Vagina (tissue), 2 donors: Measurements from ENCODE around the gene STT3B. TPM values are rescaled to one million over a fixed set of nuclear protein-coding genes. Genes with fewer than 3 reads are reported as not detected.

Experiments
- DNase-seq, 2 donors: peaks; one replicate each; pipeline ENCODE4 v3.0.0-alpha.2; 2017; ENCODE audit errors: extremely low spot score in 2 of 2
- H3K27ac ChIP-seq: fragments of 200-600 bp; sonication (generic); one replicate; pipeline ENCODE4 v1.5.1; 2019
- H3K27me3 ChIP-seq: fragments of 200-600 bp; sonication (generic); one replicate; pipeline ENCODE4 v1.5.1; 2019
- H3K36me3 ChIP-seq, 2 donors: fragments of 200-600 bp; sonication (generic); one replicate each; pipeline ENCODE4 v1.5.1; 2017 to 2019
- H3K4me1 ChIP-seq: fragments of 200-600 bp; sonication (generic); one replicate; pipeline ENCODE4 v1.5.1; 2019
- H3K4me3 ChIP-seq, 2 donors: fragments of 200-600 bp; sonication (generic); 1 replicate in 1 of 2; 2 replicates in 1 of 2; pipeline ENCODE4 v1.5.1; 2016 to 2019
- H3K9me3 ChIP-seq: fragments of 200-600 bp; sonication (generic); one replicate; pipeline ENCODE4 v1.5.1; 2019
- CTCF ChIP-seq, 3 experiments: fragments of 450-650 bp in 2 of 3; fragments of 200-600 bp in 1 of 3; sonication (generic) in 1 of 3; IDR thresholded peaks; one replicate each; pipeline ENCODE4 v1.5.1; 2017 to 2019; ENCODE audit warnings: antibody characterized with exemption in 3 of 3, mild to moderate bottlenecking in 2 of 3, moderate library complexity in 2 of 3
- POLR2A ChIP-seq, 2 donors: fragments of 450-650 bp; IDR thresholded peaks; one replicate each; pipeline ENCODE4 v1.6.1; 2017; ENCODE audit warnings: antibody characterized with exemption in 2 of 2, mild to moderate bottlenecking in 2 of 2, moderate library complexity in 2 of 2
- POLR2AphosphoS5 ChIP-seq, 2 donors: sonication (generic); formaldehyde crosslinking; IDR thresholded peaks; one replicate each; pipeline ENCODE4 v1.9.0; 2017; ENCODE audit warnings: antibody characterized with exemption in 2 of 2, mild to moderate bottlenecking in 2 of 2, low read depth in 1 of 2; ENCODE audit not compliant: insufficient read depth in 1 of 2
- intact Hi-C: fragments of 100-400 bp; cut with DNase I; formaldehyde crosslinking; loops from one replicate; pipeline ENCODE4 v1.15.1; 2023
- total RNA-seq: library from RNA; depleted of rRNA; stranded (reverse); fragments of >200 nt; gene quantifications from one replicate; pipeline ENCODE4 v1.2.3, GENCODE V29; 2016

Gene STT3B
- total RNA-seq, 1 donor from 2014 or later = 65.3 TPM

DNA sequence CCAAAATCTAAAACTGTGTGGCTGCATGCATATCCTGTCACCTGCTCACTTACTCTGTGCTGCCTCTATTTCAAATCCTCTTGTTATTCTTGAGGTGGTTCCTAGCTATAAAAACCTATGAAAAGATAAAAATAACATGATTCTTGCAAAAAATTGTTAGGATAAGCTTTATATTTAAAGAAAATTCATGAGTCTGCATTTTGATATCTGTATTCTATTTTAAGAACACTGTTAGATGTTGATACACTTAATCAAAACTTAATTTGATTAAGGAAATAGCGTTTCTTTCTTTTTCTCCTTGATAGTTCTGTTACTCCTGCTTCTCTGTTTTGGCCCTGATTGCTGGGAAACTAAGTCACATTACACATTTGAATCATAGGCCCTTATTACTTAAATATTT is 22.5 kb downstream of the STT3B start:
- Histone ChIP-seq H3K36me3 (no peaks in the 10 kb centered on the region), H3K27ac (no peak overlapping the region), H3K4me3 (no peak overlapping the region), H3K9me3 (no peaks in the 10 kb centered on the region), H3K27me3 (no peaks in the 10 kb centered on the region), H3K4me1 (peaks cover 10% of the 10 kb centered on the region)
- TF ChIP-seq CTCF (IDR thresholded peaks at IDR 0.05) (no peak), POLR2A (IDR thresholded peaks at IDR 0.05) (no peak), POLR2AphosphoS5 (IDR thresholded peaks at IDR 0.05; ENCODE audit: insufficient read depth in 1 of 2, low read depth in 1 of 2) (no peak)
- intact Hi-C loops = no loop called here
- no peak for DNase-seq

DNA sequence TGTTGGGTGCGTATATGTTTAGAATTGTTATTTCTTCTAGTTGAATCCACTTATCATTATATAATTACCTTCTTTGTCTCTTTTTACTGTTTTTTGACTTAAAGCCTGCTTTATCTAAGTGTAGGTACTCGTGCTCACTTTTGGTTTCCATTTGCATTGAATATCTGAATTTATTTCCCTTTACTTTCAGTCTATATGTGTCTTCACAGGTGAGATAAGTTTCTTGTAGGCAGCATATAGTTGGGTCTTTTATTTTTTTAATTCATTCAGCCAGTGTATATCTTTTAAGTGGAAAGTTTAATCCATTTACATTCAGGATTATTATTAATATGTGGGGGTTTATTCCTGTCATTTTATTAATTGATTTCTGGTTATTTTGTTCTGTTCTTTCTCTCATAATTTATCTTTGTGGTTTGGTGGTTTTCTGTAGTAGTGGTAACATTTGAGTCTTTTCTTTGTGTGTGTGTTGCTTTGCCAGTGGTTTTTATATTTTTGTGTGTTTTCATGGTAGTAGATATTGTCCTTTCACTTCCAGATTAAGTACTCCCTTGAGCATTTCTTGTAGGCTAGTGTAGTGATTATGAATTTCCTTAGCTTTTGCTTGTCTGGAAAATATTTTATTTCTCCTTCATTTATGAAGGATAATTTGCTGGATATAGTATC is 27.3 kb downstream of the STT3B start:
- Histone ChIP-seq H3K36me3 (no peaks in the 10 kb centered on the region), H3K4me3 (no peak overlapping the region), H3K27ac (no peak overlapping the region), H3K27me3 (no peaks in the 10 kb centered on the region), H3K4me1 (peaks cover 27% of the 10 kb centered on the region), H3K9me3 (no peaks in the 10 kb centered on the region)
- intact Hi-C loops = no loop called here
- DNase-seq = no peak
- no peak for TF ChIP-seq CTCF (IDR thresholded peaks at IDR 0.05)
- TF ChIP-seq POLR2A (IDR thresholded peaks at IDR 0.05) = no peak
- no peak for TF ChIP-seq POLR2AphosphoS5 (IDR thresholded peaks at IDR 0.05; ENCODE audit: insufficient read depth in 1 of 2, low read depth in 1 of 2)

DNA sequence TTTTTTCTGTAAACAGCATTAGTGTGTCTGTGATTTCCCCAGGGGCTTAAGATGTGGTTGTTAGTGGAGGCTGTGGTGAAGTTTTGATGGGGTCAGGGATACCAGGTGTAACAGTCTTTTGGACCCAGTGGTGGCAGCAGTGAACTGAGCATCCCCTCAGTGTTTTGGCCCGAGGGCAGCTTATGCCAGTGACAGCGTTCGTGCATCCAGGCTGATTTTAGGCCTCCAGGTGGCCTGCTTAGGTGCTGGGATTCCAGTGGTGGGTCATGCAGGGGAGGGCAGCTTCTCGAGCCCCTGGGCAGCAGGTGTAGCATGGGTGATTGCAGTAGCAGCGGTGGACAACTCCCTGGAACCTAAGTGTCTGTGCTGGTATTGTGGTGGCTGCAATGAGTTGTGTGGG is 29.2 kb downstream of the STT3B start:
- intact Hi-C loops = no loop called here

DNA sequence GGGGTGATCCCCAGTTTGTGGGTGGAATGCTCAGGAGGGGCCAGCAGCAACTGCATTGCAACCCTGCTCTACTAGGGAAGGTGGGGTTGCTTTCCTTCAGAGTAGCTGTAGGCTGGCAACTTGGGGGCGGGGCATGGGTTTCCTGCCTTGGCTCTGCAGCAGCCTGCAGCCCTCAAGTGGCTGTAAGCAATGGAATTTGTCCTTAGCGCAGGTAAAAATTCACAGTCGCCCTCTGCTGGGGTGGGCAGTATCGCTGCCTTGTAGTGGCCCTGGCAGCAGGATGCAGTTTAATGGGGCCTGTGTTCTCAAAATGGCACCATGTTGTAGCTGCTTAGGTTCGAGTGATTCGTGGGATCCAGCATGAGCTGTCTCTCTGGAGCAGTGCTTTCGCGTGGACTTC is 29.8 kb downstream of the STT3B start:
- intact Hi-C loops = no loop called here
- H3K27me3 ChIP-seq = no peaks in the 10 kb centered on the region
- H3K36me3 ChIP-seq = no peaks in the 10 kb centered on the region
- peaks cover 48% of the 10 kb centered on the region for H3K4me1 ChIP-seq
- DNase-seq = no peak
- no peak overlapping the region for H3K4me3 ChIP-seq
- no peaks in the 10 kb centered on the region for H3K9me3 ChIP-seq
- TF ChIP-seq POLR2A (IDR thresholded peaks at IDR 0.05) = no peak
- TF ChIP-seq POLR2AphosphoS5 (IDR thresholded peaks at IDR 0.05; ENCODE audit: insufficient read depth in 1 of 2, low read depth in 1 of 2) = no peak
- TF ChIP-seq CTCF (IDR thresholded peaks at IDR 0.05) = no peak
- no peak overlapping the region for H3K27ac ChIP-seq

More for the DNA sequence above, 29.2 kb downstream of the STT3B start:
- Histone ChIP-seq H3K27me3 (no peaks in the 10 kb centered on the region), H3K27ac (no peak overlapping the region), H3K4me3 (no peak overlapping the region), H3K9me3 (no peaks in the 10 kb centered on the region), H3K4me1 (peaks cover 44% of the 10 kb centered on the region), H3K36me3 (no peaks in the 10 kb centered on the region)
- TF ChIP-seq CTCF (IDR thresholded peaks at IDR 0.05) (no peak), POLR2AphosphoS5 (IDR thresholded peaks at IDR 0.05; ENCODE audit: insufficient read depth in 1 of 2, low read depth in 1 of 2) (no peak), POLR2A (IDR thresholded peaks at IDR 0.05) (no peak)
- no peak for DNase-seq

DNA sequence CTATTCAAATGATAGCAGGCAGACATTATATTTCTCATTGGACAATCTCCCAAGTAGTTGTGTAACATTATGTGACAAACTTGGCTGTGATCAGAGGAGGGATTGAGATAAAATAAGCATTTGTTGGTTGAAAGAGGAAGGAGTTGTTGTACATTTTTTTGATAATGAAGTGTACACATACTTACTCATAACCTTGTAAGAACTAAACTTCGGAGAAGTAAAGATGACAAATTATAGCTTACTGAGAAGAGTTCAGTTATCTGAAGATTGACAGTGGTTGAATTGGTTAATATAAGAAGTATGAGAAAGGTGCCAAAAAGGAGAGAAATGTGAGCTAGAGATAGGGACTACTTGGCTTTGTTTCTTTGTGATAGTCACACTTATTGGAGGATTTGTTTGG is 32.6 kb downstream of the STT3B start:
- TF ChIP-seq CTCF (IDR thresholded peaks at IDR 0.05) = no peak
- TF ChIP-seq POLR2AphosphoS5 (IDR thresholded peaks at IDR 0.05; ENCODE audit: insufficient read depth in 1 of 2, low read depth in 1 of 2) = no peak
- TF ChIP-seq POLR2A (IDR thresholded peaks at IDR 0.05) = no peak
- Histone ChIP-seq H3K27ac (no peak overlapping the region), H3K4me3 (no peak overlapping the region), H3K4me1 (peaks cover 64% of the 10 kb centered on the region), H3K9me3 (no peaks in the 10 kb centered on the region), H3K27me3 (no peaks in the 10 kb centered on the region), H3K36me3 (no peaks in the 10 kb centered on the region)
- intact Hi-C loops = no loop called here
- DNase-seq = no peak
